ENCODE measurements around the gene ZDHHC19.

Gene ZDHHC19

DNA sequence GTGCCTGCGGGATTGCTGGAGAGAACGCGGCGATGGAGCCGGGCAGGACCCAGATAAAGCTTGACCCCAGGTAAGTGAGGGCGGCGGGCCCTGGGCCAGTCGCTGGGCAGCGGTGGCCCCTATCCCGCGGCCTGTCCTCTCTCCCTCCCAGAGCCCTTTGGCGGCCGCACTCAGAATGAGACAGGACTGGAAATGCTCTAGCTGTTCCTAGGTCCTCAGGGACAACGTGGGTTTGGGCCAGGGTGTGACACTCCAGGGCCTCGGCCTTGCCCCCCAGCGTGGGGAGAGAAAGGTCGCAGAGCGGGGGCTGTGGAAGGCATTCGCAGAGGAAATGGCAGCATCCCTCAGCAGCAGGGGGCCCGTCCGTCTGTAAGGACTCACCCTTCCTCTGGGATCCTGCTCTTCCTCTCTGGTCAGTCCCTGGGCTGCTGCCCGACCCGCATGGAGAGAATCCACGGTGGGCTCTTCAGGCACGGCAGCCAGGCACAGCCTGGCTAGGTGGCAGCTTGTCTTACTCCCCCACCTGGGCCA lies 5.5 kb upstream of the ZDHHC19 start:
- TF ChIP-seq POLR2AphosphoS5 (IDR thresholded peaks at IDR 0.05; ENCODE audit: low read depth, low read length) (no peak), TAF1 (IDR thresholded peaks at IDR 0.05; ENCODE audit: borderline replicate concordance, insufficient read depth, low read length) (no peak), SIN3A (IDR thresholded peaks at IDR 0.05; ENCODE audit: borderline replicate concordance, insufficient read depth, low read length) (no peak), FOXP2 (optimal IDR thresholded peaks at IDR 0.05; ENCODE audit: borderline replicate concordance, extremely low read depth, extremely low read length, insufficient read depth) (no peak)
- TF ChIP-seq, protein P1, sequence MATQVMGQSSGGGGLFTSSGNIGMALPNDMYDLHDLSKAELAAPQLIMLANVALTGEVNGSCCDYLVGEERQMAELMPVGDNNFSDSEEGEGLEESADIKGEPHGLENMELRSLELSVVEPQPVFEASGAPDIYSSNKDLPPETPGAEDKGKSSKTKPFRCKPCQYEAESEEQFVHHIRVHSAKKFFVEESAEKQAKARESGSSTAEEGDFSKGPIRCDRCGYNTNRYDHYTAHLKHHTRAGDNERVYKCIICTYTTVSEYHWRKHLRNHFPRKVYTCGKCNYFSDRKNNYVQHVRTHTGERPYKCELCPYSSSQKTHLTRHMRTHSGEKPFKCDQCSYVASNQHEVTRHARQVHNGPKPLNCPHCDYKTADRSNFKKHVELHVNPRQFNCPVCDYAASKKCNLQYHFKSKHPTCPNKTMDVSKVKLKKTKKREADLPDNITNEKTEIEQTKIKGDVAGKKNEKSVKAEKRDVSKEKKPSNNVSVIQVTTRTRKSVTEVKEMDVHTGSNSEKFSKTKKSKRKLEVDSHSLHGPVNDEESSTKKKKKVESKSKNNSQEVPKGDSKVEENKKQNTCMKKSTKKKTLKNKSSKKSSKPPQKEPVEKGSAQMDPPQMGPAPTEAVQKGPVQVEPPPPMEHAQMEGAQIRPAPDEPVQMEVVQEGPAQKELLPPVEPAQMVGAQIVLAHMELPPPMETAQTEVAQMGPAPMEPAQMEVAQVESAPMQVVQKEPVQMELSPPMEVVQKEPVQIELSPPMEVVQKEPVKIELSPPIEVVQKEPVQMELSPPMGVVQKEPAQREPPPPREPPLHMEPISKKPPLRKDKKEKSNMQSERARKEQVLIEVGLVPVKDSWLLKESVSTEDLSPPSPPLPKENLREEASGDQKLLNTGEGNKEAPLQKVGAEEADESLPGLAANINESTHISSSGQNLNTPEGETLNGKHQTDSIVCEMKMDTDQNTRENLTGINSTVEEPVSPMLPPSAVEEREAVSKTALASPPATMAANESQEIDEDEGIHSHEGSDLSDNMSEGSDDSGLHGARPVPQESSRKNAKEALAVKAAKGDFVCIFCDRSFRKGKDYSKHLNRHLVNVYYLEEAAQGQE (IDR thresholded peaks at IDR 0.05; ENCODE audit: insufficient read depth in 1 of 2, low read depth in 2 of 2, low read length in 2 of 2): no peak

DNA sequence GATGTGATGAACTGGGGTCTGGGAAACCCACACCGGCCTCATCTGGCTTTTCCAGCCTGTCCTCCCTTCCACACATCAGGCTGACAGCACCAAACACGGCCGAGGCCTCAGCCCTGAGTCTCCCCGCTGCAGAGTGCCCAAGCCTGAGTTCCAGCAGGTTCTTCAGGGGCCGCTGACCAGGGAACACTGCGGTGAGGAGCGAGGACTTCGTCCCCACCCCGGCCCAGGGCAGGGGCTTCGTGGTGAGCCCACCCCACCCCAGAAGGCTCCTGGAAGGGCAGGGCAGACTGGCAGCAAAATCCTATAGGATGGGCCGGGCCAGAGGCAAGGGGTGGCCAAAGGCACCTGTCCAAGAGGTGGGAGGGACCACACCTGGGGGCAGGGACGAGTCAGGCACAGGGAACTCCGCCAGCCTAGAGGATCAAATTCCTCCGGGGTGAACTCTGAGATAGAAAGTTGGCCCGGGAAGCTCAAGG lies 4.9 kb upstream of the ZDHHC19 start, which contains the start of gene SLC51A:
TSS of gene SLC51A (plus strand) at position 446 of the 476 bp plus-strand sequence. CDS start 179 bp downstream, outside the sequence.
- TF ChIP-seq FOXP2 (optimal IDR thresholded peaks at IDR 0.05; ENCODE audit: borderline replicate concordance, extremely low read depth, extremely low read length, insufficient read depth) (no peak), POLR2AphosphoS5 (IDR thresholded peaks at IDR 0.05; ENCODE audit: low read depth, low read length) (no peak), SIN3A (IDR thresholded peaks at IDR 0.05; ENCODE audit: borderline replicate concordance, insufficient read depth, low read length) (no peak), TAF1 (IDR thresholded peaks at IDR 0.05; ENCODE audit: borderline replicate concordance, insufficient read depth, low read length) (no peak)
- TF ChIP-seq, protein P1 (IDR thresholded peaks at IDR 0.05; ENCODE audit: insufficient read depth in 1 of 2, low read depth in 2 of 2, low read length in 2 of 2): no peak

DNA sequence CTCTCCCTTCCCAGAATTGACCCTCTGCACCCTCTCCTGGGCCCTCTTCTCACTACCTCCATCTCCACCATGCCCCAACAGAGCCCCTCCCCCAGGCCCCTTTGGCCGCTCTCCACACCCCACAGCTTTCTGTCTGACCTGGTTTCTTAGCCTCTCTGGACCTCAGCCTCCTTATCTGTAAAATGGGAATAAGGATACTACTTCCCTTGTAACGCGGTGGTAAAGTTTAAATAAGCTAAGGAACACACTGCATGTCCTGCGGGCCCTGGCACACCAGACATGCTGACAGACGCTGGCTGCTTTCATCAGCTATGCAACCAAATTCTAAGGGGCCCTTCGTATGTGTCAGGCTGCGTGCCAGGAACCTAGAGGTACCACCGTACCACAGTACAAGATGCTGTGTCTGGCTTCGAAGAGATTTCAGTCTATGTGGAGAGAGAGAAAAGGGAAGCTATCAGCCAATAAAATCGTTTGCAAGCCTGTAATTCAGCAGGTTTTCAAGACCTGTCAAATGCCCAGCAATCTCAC lies 4.4 kb upstream of the ZDHHC19 start:
- TF ChIP-seq POLR2AphosphoS5 (IDR thresholded peaks at IDR 0.05; ENCODE audit: low read depth, low read length): no peak
- TF ChIP-seq SIN3A (IDR thresholded peaks at IDR 0.05; ENCODE audit: borderline replicate concordance, insufficient read depth, low read length): no peak
- TF ChIP-seq TAF1 (IDR thresholded peaks at IDR 0.05; ENCODE audit: borderline replicate concordance, insufficient read depth, low read length): no peak
- TF ChIP-seq, protein P1 (IDR thresholded peaks at IDR 0.05; ENCODE audit: insufficient read depth in 1 of 2, low read depth in 2 of 2, low read length in 2 of 2): no peak
- no peak for TF ChIP-seq FOXP2 (optimal IDR thresholded peaks at IDR 0.05; ENCODE audit: borderline replicate concordance, extremely low read depth, extremely low read length, insufficient read depth)

DNA sequence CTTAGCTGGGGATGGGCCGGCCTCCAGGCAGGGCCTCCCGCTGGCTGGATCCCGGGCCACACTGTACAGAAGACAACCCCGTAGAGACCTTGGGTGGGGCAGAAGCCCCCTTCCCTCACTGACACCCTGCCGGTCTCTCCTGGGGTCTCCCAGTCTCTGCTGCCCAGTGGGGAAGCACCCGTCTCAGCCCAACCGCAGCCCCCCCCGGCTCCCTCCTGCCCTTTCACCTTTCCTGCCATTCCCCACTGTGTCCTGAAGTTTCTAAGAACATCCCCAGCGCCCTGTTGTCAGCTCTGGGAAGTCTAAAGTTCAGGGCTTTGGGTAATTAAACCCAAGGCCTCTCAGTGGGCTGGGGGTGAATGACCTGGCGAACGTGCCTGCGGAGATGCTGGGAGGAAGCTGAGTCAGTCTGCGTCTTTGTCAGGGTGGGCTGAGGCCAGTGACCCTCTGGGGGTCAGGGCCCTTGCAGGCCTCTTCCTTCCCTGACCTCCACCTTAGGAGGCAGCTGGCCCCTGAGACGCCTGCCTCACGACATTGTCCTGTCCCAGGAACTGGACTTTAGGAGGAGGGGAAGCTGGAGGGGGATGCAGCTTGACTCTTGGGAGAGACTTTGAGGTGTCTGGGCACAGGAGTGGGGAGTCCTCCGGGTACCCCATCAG lies 3.7 kb upstream of the ZDHHC19 start:
- TF ChIP-seq FOXP2 (optimal IDR thresholded peaks at IDR 0.05; ENCODE audit: borderline replicate concordance, extremely low read depth, extremely low read length, insufficient read depth) (no peak), TAF1 (IDR thresholded peaks at IDR 0.05; ENCODE audit: borderline replicate concordance, insufficient read depth, low read length) (no peak), POLR2AphosphoS5 (IDR thresholded peaks at IDR 0.05; ENCODE audit: low read depth, low read length) (no peak), SIN3A (IDR thresholded peaks at IDR 0.05; ENCODE audit: borderline replicate concordance, insufficient read depth, low read length) (no peak)
- TF ChIP-seq, protein P1 (IDR thresholded peaks at IDR 0.05; ENCODE audit: insufficient read depth in 1 of 2, low read depth in 2 of 2, low read length in 2 of 2): no peak

Data from PFSK-1 (cell line).